CD14-positive monocyte (primary cell): ENCODE data around the gene GABRG3. TPM values are rescaled to one million over a fixed set of nuclear protein-coding genes. Genes with fewer than 3 reads are reported as not detected.

Experiments
- DNase-seq, 3 donors: peaks; one replicate each; pipeline ENCODE4 v3.0.0-alpha.2; 2011 to 2022
- H2AFZ ChIP-seq: 2 replicates; pipeline ENCODE4 v1.6.0; 2012; ENCODE audit warnings: mild to moderate bottlenecking, low read depth, low read length, inconsistent platforms; ENCODE audit not compliant: insufficient read depth, poor library complexity, severe bottlenecking
- H3K27ac ChIP-seq, 2 donors: 1 replicate in 1 of 2; 2 replicates in 1 of 2; pipeline ENCODE4 v1.5.1; 2012 to 2013; ENCODE audit warnings: low read length in 2 of 2, control low read depth in 1 of 2, inconsistent platforms in 1 of 2, low read depth in 1 of 2, mild to moderate bottlenecking in 1 of 2
- H3K27me3 ChIP-seq, 2 donors: one replicate each; pipeline versions ENCODE4 v1.6.0 to v1.6.1; 2011 to 2013; ENCODE audit warnings: low read length in 2 of 2; ENCODE audit not compliant: control insufficient read depth in 2 of 2, insufficient read depth in 2 of 2
- H3K36me3 ChIP-seq, 2 donors: replicated peaks in 1 of 2; 1 replicate in 1 of 2; 2 replicates in 1 of 2; pipeline versions ENCODE4 v1.5.1 to v1.6.1; 2012 to 2013; ENCODE audit warnings: low read length in 2 of 2, control low read depth in 1 of 2, inconsistent platforms in 1 of 2, mild to moderate bottlenecking in 1 of 2; ENCODE audit not compliant: insufficient read depth in 2 of 2, control insufficient read depth in 1 of 2
- H3K4me1 ChIP-seq, 2 donors: 1 replicate in 1 of 2; 2 replicates in 1 of 2; pipeline versions ENCODE4 v1.5.1 to v1.6.1; 2012 to 2013; ENCODE audit warnings: low read length in 2 of 2, control low read depth in 1 of 2, inconsistent platforms in 1 of 2, mild to moderate bottlenecking in 1 of 2, moderate library complexity in 1 of 2; ENCODE audit not compliant: insufficient read depth in 2 of 2, control insufficient read depth in 1 of 2
- H3K4me2 ChIP-seq: replicated peaks from 2 replicates; pipeline ENCODE3; 2012; ENCODE audit warnings: low read length, moderate library complexity, mild to moderate bottlenecking; ENCODE audit not compliant: poor library complexity, severe bottlenecking; ENCODE audit errors: extremely low read depth
- H3K4me3 ChIP-seq, 3 experiments: fragments of 200-600 bp in 1 of 3; sonication (generic) in 1 of 3; replicated peaks in 1 of 3; 1 replicate in 2 of 3; 2 replicates in 1 of 3; pipeline ENCODE4 v1.5.1; 2011 to 2013; ENCODE audit warnings: low read length in 3 of 3, mild to moderate bottlenecking in 3 of 3, control low read depth in 2 of 3, low read depth in 2 of 3, inconsistent platforms in 1 of 3, moderate library complexity in 1 of 3
- H3K79me2 ChIP-seq: 2 replicates; pipeline ENCODE4 v1.6.0; 2012; ENCODE audit warnings: mild to moderate bottlenecking, control low read depth, inconsistent platforms, low read length, moderate library complexity; ENCODE audit not compliant: insufficient read depth
- H3K9ac ChIP-seq: 2 replicates; pipeline ENCODE4 v1.6.0; 2017; ENCODE audit warnings: low read length, mild to moderate bottlenecking; ENCODE audit not compliant: insufficient read depth, poor library complexity, severe bottlenecking
- H3K9me3 ChIP-seq, 2 donors: replicated peaks in 1 of 2; 1 replicate in 1 of 2; 2 replicates in 1 of 2; pipeline versions ENCODE4 v1.5.1 to v1.6.1; 2012 to 2013; ENCODE audit warnings: low read length in 2 of 2, control low read depth in 1 of 2; ENCODE audit not compliant: control insufficient read depth in 1 of 2, insufficient read depth in 1 of 2
- H4K20me1 ChIP-seq: 2 replicates; pipeline ENCODE4 v1.6.0; 2012; ENCODE audit warnings: mild to moderate bottlenecking, low read length, control low read depth, moderate library complexity; ENCODE audit not compliant: insufficient read depth
- H3K27ac Mint-ChIP-seq, 7 donors: one replicate each; pipeline ENCODE4 v1.8.0; 2020; ENCODE audit warnings: mild to moderate bottlenecking in 7 of 7, mixed read lengths in 7 of 7, moderate library complexity in 6 of 7, inconsistent platforms in 2 of 7
- H3K27me3 Mint-ChIP-seq, 3 donors: one replicate each; pipeline ENCODE4 v1.8.0; 2021 to 2022; ENCODE audit warnings: low read depth in 3 of 3, mild to moderate bottlenecking in 3 of 3, mixed read lengths in 3 of 3, moderate library complexity in 3 of 3, inconsistent platforms in 1 of 3
- H3K36me3 Mint-ChIP-seq, 2 donors: one replicate each; pipeline ENCODE4 v1.8.0; 2020; ENCODE audit warnings: mixed read lengths in 2 of 2, inconsistent platforms in 1 of 2, mild to moderate bottlenecking in 1 of 2
- H3K4me1 Mint-ChIP-seq: one replicate; pipeline ENCODE4 v1.8.0; 2020; ENCODE audit warnings: mild to moderate bottlenecking, mixed read lengths
- H3K4me3 Mint-ChIP-seq, 2 donors: one replicate each; pipeline ENCODE4 v1.8.0; 2020; ENCODE audit warnings: mild to moderate bottlenecking in 2 of 2, mixed read lengths in 2 of 2, moderate library complexity in 1 of 2
- H3K9me3 Mint-ChIP-seq, 7 donors: one replicate each; pipeline ENCODE4 v1.8.0; 2020 to 2022; ENCODE audit warnings: mixed read lengths in 7 of 7, mild to moderate bottlenecking in 6 of 7, moderate library complexity in 6 of 7, inconsistent platforms in 2 of 7
- WGBS: methylation state at CpG from one replicate; pipeline ENCODE4 v1.1.5; 2013; ENCODE audit warnings: missing lambda C conversion rate; ENCODE audit not compliant: insufficient coverage; 5-methylcytosine and 5-hydroxymethylcytosine counted together
- intact Hi-C, 2 donors: fragments of 100-400 bp; cut with micrococcal nuclease; formaldehyde crosslinking; loops; one replicate each; pipeline versions ENCODE4 v1.15.0 to v1.15.1; 2023
- polyA plus RNA-seq, 3 donors: library from polyadenylated mRNA; depleted of rRNA in 1 of 3; unstranded in 2 of 3; stranded (reverse) in 1 of 3; fragments of 300-500 nt in 2 of 3; fragments of >200 nt in 1 of 3; fragmentation: Illumina TruSeq in 2 of 3; gene quantifications; 1 replicate in 2 of 3; 2 replicates in 1 of 3; pipeline ENCODE4 v1.2.3, GENCODE V29; 2012 to 2021
- TF ChIP-seq, protein P1 (sequence below): fragments of 200-600 bp; IDR thresholded peaks from one replicate; pipeline ENCODE4 v1.8.0; 2022; ENCODE audit warnings: antibody characterized with exemption, mild to moderate bottlenecking

GABRG3 gene
- polyA plus RNA-seq, 3 donors = not detected

DNA sequence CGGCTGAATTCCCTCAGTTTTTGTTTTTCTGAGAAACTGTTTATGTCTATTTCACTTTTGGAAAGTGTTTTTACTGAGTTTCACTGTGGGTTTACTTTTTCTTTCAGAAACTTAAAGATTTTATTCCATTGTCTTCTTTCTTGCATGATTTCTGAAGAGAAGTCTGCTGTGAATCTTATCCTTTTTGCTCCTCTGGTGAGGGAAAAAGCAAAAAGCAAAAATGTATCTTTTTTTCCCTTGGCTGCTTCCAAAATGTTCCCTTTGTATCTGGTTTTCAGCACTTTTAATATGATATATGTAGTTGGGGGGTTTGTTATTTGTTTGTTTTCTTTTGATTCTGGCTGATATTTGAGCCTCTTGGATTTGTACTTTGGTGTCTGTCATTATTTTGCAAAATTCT, 538.0 kb downstream of the GABRG3 start:
- no peak for DNase-seq
- H3K79me2 ChIP-seq = no peaks in the 10 kb centered on the region
- H3K4me3 ChIP-seq = no peak overlapping the region
- H4K20me1 ChIP-seq = no peaks in the 10 kb centered on the region
- H3K9ac ChIP-seq = no peak overlapping the region
- H3K4me1 Mint-ChIP-seq = no peaks in the 10 kb centered on the region
- TF ChIP-seq, protein P1, sequence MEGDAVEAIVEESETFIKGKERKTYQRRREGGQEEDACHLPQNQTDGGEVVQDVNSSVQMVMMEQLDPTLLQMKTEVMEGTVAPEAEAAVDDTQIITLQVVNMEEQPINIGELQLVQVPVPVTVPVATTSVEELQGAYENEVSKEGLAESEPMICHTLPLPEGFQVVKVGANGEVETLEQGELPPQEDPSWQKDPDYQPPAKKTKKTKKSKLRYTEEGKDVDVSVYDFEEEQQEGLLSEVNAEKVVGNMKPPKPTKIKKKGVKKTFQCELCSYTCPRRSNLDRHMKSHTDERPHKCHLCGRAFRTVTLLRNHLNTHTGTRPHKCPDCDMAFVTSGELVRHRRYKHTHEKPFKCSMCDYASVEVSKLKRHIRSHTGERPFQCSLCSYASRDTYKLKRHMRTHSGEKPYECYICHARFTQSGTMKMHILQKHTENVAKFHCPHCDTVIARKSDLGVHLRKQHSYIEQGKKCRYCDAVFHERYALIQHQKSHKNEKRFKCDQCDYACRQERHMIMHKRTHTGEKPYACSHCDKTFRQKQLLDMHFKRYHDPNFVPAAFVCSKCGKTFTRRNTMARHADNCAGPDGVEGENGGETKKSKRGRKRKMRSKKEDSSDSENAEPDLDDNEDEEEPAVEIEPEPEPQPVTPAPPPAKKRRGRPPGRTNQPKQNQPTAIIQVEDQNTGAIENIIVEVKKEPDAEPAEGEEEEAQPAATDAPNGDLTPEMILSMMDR = no peak
- H3K4me3 Mint-ChIP-seq = no peak overlapping the region
- H3K4me2 ChIP-seq = no peak overlapping the region
- no peaks in the 10 kb centered on the region for H3K36me3 ChIP-seq
- no peaks in the 10 kb centered on the region for H3K4me1 ChIP-seq
- no peaks in the 10 kb centered on the region for H3K36me3 Mint-ChIP-seq
- no peaks in the 10 kb centered on the region for H3K27me3 ChIP-seq
- peaks cover 5 to 20% (median 17%) of the 10 kb centered on the region in 7 donors for H3K9me3 Mint-ChIP-seq
- H3K9me3 ChIP-seq = peaks cover 22 to 29% of the 10 kb centered on the region in 2 donors
- no CpG with 5 or more reads among the region's 1 CpG for WGBS
- intact Hi-C loops = loop anchor here in 1 of 2 donors (5.0 to 10.0 kb wide), 2 partner anchors 37 to 54 kb away; no protein-coding TSS in a partner anchor
- H3K27me3 Mint-ChIP-seq = no peaks in the 10 kb centered on the region
- H2AFZ ChIP-seq = no peak overlapping the region
- H3K27ac Mint-ChIP-seq = no peak overlapping the region
- H3K27ac ChIP-seq = no peak overlapping the region

DNA sequence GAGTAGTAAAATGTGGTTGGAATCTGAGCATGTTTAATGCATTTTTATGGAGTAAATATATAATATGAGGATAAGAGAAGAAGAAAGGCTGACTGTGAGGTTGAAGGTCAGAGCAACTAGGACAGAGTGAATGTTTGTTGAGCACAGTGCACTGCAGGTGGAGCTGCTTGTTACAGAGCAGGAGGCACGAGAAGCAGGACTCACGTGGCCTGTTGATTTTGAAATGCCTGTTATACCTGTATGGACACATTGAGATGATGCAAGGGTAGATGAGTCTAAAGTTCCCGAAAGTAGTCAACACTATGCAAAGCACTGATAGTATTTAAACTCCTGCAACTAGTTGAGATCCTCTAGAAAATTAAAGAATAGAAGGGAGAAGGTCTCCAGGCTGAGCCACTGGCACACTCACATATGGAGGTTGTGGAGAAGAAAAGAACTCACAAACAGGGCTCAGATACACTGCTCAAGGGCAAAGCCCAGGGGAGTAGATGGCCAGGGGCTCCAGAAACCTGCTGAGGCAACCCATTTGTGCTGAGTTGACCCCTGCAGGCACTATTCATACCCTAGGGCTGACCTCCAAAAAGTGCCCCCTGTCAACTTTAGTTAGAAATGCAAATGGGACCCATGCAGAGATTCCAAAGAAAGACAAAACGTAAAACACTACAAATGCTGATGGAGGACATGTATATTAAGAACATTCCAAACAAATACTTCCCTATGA, 541.5 kb downstream of the GABRG3 start:
- Mint-ChIP-seq H3K4me3 (no peak overlapping the region), H3K9me3 (peaks cover 9 to 26% (median 19%) of the 10 kb centered on the region in 7 donors), H3K36me3 (no peaks in the 10 kb centered on the region), H3K27ac (no peak overlapping the region), H3K4me1 (no peaks in the 10 kb centered on the region), H3K27me3 (peaks cover 0 to 1% (median 0%) of the 10 kb centered on the region in 3 donors)
- no CpG with 5 or more reads among the region's 4 CpGs for whole genome bisulfite sequencing
- Histone ChIP-seq H3K4me2 (no peak overlapping the region), H3K4me3 (no peak overlapping the region), H3K36me3 (no peaks in the 10 kb centered on the region), H3K79me2 (no peaks in the 10 kb centered on the region), H3K27me3 (no peaks in the 10 kb centered on the region), H3K27ac (no peak overlapping the region), H3K9me3 (peaks cover 33 to 35% of the 10 kb centered on the region in 2 donors), H3K9ac (no peak overlapping the region), H4K20me1 (no peaks in the 10 kb centered on the region), H3K4me1 (no peaks in the 10 kb centered on the region), H2AFZ (no peak overlapping the region)
- intact Hi-C loops = no loop called here
- TF ChIP-seq, protein P1 = no peak
- no peak for DNase-seq
